ENCODE measurements around the gene EARS2. TPM values are rescaled to one million over a fixed set of nuclear protein-coding genes. Genes with fewer than 3 reads are reported as not detected.
"Not testable (repeated sequence)": the region's sequence is repeated elsewhere in the genome, so short reads cannot be mapped to it uniquely, and the experiment has no call there.

EARS2 gene
- polyA plus RNA-seq, 2 donors = 12.1 to 12.8 TPM

GRCh38 chr16:23520500-23520899, 36.6 kb downstream of the EARS2 start:
- Histone ChIP-seq H3K27me3 (ENCODE audit: control insufficient read depth in 1 of 2, insufficient read depth in 2 of 2, low read length in 2 of 2) (no peaks in the 10 kb centered on the region), H3K9me3 (ENCODE audit: control insufficient read depth in 2 of 2, insufficient read depth in 1 of 2, low read depth in 1 of 2, low read length in 1 of 2) (no peaks in the 10 kb centered on the region), H3K4me1 (ENCODE audit: control insufficient read depth in 2 of 2, insufficient read depth in 2 of 2, low read length in 1 of 2) (no peaks in the 10 kb centered on the region), H3K36me3 (ENCODE audit: control insufficient read depth in 2 of 2, insufficient read depth in 2 of 2, low read length in 1 of 2) (peaks cover 6 to 16% of the 10 kb centered on the region in 2 donors), H3K4me3 (ENCODE audit: low read depth in 1 of 2, low read length in 2 of 2) (no peak overlapping the region), H3K27ac (ENCODE audit: low read depth in 2 of 2, low read length in 1 of 2) (no peak overlapping the region)
- WGBS, 2 donors = 84 to 91% methylated on average over 4 of the region's 4 CpGs

GRCh38 chr16:23519282-23519681, 37.9 kb downstream of the EARS2 start:
- Histone ChIP-seq H3K9me3 (ENCODE audit: control insufficient read depth in 2 of 2, insufficient read depth in 1 of 2, low read depth in 1 of 2, low read length in 1 of 2) (no peaks in the 10 kb centered on the region), H3K27me3 (ENCODE audit: control insufficient read depth in 1 of 2, insufficient read depth in 2 of 2, low read length in 2 of 2) (no peaks in the 10 kb centered on the region), H3K36me3 (ENCODE audit: control insufficient read depth in 2 of 2, insufficient read depth in 2 of 2, low read length in 1 of 2) (peaks cover 6 to 10% of the 10 kb centered on the region in 2 donors), H3K4me3 (ENCODE audit: low read depth in 1 of 2, low read length in 2 of 2) (no peak overlapping the region), H3K27ac (ENCODE audit: low read depth in 2 of 2, low read length in 1 of 2) (no peak overlapping the region), H3K4me1 (ENCODE audit: control insufficient read depth in 2 of 2, insufficient read depth in 2 of 2, low read length in 1 of 2) (no peaks in the 10 kb centered on the region)
- WGBS, 2 donors = 95 to 96% methylated on average over 5 of the region's 5 CpGs

GRCh38 chr16:23518435-23518891, 38.7 kb downstream of the EARS2 start:
- Histone ChIP-seq H3K27ac (ENCODE audit: low read depth in 2 of 2, low read length in 1 of 2) (no peak overlapping the region), H3K27me3 (ENCODE audit: control insufficient read depth in 1 of 2, insufficient read depth in 2 of 2, low read length in 2 of 2) (no peaks in the 10 kb centered on the region), H3K4me1 (ENCODE audit: control insufficient read depth in 2 of 2, insufficient read depth in 2 of 2, low read length in 1 of 2) (no peaks in the 10 kb centered on the region), H3K36me3 (ENCODE audit: control insufficient read depth in 2 of 2, insufficient read depth in 2 of 2, low read length in 1 of 2) (peaks cover 6% of the 10 kb centered on the region in 2 donors), H3K9me3 (ENCODE audit: control insufficient read depth in 2 of 2, insufficient read depth in 1 of 2, low read depth in 1 of 2, low read length in 1 of 2) (no peaks in the 10 kb centered on the region), H3K4me3 (ENCODE audit: low read depth in 1 of 2, low read length in 2 of 2) (no peak overlapping the region)
- 57 to 69% methylated on average over 3 of the region's 3 CpGs for WGBS, 2 donors

GRCh38 chr16:23516366-23517137, 40.6 kb downstream of the EARS2 start:
- Histone ChIP-seq H3K36me3 (ENCODE audit: control insufficient read depth in 2 of 2, insufficient read depth in 2 of 2, low read length in 1 of 2) (peaks cover 0 to 3% of the 10 kb centered on the region in 2 donors), H3K4me3 (ENCODE audit: low read depth in 1 of 2, low read length in 2 of 2) (no peak overlapping the region), H3K27me3 (ENCODE audit: control insufficient read depth in 1 of 2, insufficient read depth in 2 of 2, low read length in 2 of 2) (no peaks in the 10 kb centered on the region), H3K4me1 (ENCODE audit: control insufficient read depth in 2 of 2, insufficient read depth in 2 of 2, low read length in 1 of 2) (no peaks in the 10 kb centered on the region), H3K27ac (ENCODE audit: low read depth in 2 of 2, low read length in 1 of 2) (no peak overlapping the region), H3K9me3 (ENCODE audit: control insufficient read depth in 2 of 2, insufficient read depth in 1 of 2, low read depth in 1 of 2, low read length in 1 of 2) (no peaks in the 10 kb centered on the region)
- WGBS, 2 donors = 81 to 86% methylated on average over 4 of the region's 4 CpGs

GRCh38 chr16:23515881-23516280, 41.3 kb downstream of the EARS2 start:
- Histone ChIP-seq H3K9me3 (ENCODE audit: control insufficient read depth in 2 of 2, insufficient read depth in 1 of 2, low read depth in 1 of 2, low read length in 1 of 2) (no peaks in the 10 kb centered on the region), H3K4me1 (ENCODE audit: control insufficient read depth in 2 of 2, insufficient read depth in 2 of 2, low read length in 1 of 2) (peaks cover 0 to under 1% of the 10 kb centered on the region in 2 donors), H3K4me3 (ENCODE audit: low read depth in 1 of 2, low read length in 2 of 2) (no peak overlapping the region), H3K27me3 (ENCODE audit: control insufficient read depth in 1 of 2, insufficient read depth in 2 of 2, low read length in 2 of 2) (no peaks in the 10 kb centered on the region), H3K27ac (ENCODE audit: low read depth in 2 of 2, low read length in 1 of 2) (no peak overlapping the region), H3K36me3 (ENCODE audit: control insufficient read depth in 2 of 2, insufficient read depth in 2 of 2, low read length in 1 of 2) (peaks cover 0 to 3% of the 10 kb centered on the region in 2 donors)
- WGBS, 2 donors = 96 to 97% methylated on average over 5 of the region's 5 CpGs

DNA sequence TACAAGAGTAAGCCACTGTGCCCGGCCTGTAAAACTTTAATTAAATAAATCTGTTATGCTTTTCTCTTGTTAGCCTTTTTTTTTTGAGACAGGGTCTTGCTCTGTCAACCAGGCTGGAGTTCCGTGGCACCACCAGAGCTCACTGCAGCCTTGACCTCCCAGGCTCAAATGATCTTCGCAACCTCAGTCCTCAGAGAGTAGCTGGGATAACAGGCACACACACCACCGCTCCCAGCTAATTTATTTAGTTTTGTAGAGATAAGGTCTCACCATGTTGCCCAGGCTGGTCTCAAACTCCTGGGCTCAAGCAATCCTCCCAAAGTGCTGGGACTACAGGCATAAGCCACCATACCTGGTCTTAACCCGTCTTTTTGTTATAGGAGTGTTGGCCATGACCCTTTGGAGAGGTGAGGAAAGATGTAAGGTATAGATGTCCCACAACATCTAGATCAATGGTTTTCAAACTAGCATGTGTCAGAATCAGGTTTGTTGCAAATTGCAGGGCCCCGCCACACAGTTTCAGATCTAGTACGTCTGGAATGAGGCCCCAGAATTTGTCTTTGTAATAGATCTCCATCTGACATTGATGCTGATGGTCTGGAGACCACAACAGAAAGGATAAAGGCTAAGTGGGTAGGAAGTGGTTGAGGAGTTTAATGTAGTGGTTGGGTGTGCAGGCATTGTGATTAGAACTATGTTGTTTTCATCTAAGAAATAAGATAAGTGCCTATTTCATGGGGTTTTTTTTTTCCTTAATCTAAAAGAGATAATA, 42.6 kb downstream of the EARS2 start:
- H3K27me3 ChIP-seq (ENCODE audit: control insufficient read depth in 1 of 2, insufficient read depth in 2 of 2, low read length in 2 of 2) = no peaks in the 10 kb centered on the region
- H3K27ac ChIP-seq (ENCODE audit: low read depth in 2 of 2, low read length in 1 of 2) = no peak overlapping the region
- H3K4me3 ChIP-seq (ENCODE audit: low read depth in 1 of 2, low read length in 2 of 2) = no peak overlapping the region
- peaks cover 0 to 3% of the 10 kb centered on the region in 2 donors for H3K4me1 ChIP-seq (ENCODE audit: control insufficient read depth in 2 of 2, insufficient read depth in 2 of 2, low read length in 1 of 2)
- WGBS, 2 donors = 80 to 82% methylated on average over 7 of the region's 7 CpGs
- no peaks in the 10 kb centered on the region for H3K9me3 ChIP-seq (ENCODE audit: control insufficient read depth in 2 of 2, insufficient read depth in 1 of 2, low read depth in 1 of 2, low read length in 1 of 2)
- peaks cover 0 to 3% of the 10 kb centered on the region in 2 donors for H3K36me3 ChIP-seq (ENCODE audit: control insufficient read depth in 2 of 2, insufficient read depth in 2 of 2, low read length in 1 of 2)

- Histone ChIP-seq H3K27me3 (ENCODE audit: control insufficient read depth in 1 of 2, insufficient read depth in 2 of 2, low read length in 2 of 2) (no peaks in the 10 kb centered on the region), H3K27ac (ENCODE audit: low read depth in 2 of 2, low read length in 1 of 2) (no peak overlapping the region), H3K4me1 (ENCODE audit: control insufficient read depth in 2 of 2, insufficient read depth in 2 of 2, low read length in 1 of 2) (peaks cover 0 to 11% of the 10 kb centered on the region in 2 donors), H3K4me3 (ENCODE audit: low read depth in 1 of 2, low read length in 2 of 2) (no peak overlapping the region), H3K9me3 (ENCODE audit: control insufficient read depth in 2 of 2, insufficient read depth in 1 of 2, low read depth in 1 of 2, low read length in 1 of 2) (no peaks in the 10 kb centered on the region), H3K36me3 (ENCODE audit: control insufficient read depth in 2 of 2, insufficient read depth in 2 of 2, low read length in 1 of 2) (no peaks in the 10 kb centered on the region)
- WGBS, 2 donors = 86 to 94% methylated on average over 4 of the region's 4 CpGs
These were observed 44.9 kb downstream of the EARS2 start for GRCh38 chr16:23512168-23512695.

- Histone ChIP-seq H3K9me3 (ENCODE audit: control insufficient read depth in 2 of 2, insufficient read depth in 1 of 2, low read depth in 1 of 2, low read length in 1 of 2) (no peaks in the 10 kb centered on the region), H3K4me1 (ENCODE audit: control insufficient read depth in 2 of 2, insufficient read depth in 2 of 2, low read length in 1 of 2) (peaks cover 0 to 11% of the 10 kb centered on the region in 2 donors), H3K27me3 (ENCODE audit: control insufficient read depth in 1 of 2, insufficient read depth in 2 of 2, low read length in 2 of 2) (no peaks in the 10 kb centered on the region), H3K36me3 (ENCODE audit: control insufficient read depth in 2 of 2, insufficient read depth in 2 of 2, low read length in 1 of 2) (no peaks in the 10 kb centered on the region), H3K27ac (ENCODE audit: low read depth in 2 of 2, low read length in 1 of 2) (no peak overlapping the region), H3K4me3 (ENCODE audit: low read depth in 1 of 2, low read length in 2 of 2) (no peak overlapping the region)
- WGBS, 2 donors = 82 to 94% methylated on average over 7 of the region's 7 CpGs
These were observed 45.4 kb downstream of the EARS2 start for GRCh38 chr16:23511731-23512130.

- Histone ChIP-seq H3K4me3 (ENCODE audit: low read depth in 1 of 2, low read length in 2 of 2) (peak overlapping the region; percentile 76 to 90), H3K4me1 (ENCODE audit: control insufficient read depth in 2 of 2, insufficient read depth in 2 of 2, low read length in 1 of 2) (peaks cover 0 to 14% of the 10 kb centered on the region in 2 donors)
- H3K27me3 ChIP-seq (ENCODE audit: control insufficient read depth in 1 of 2, insufficient read depth in 2 of 2, low read length in 2 of 2); H3K27ac ChIP-seq (ENCODE audit: low read depth in 2 of 2, low read length in 1 of 2); H3K36me3 ChIP-seq (ENCODE audit: control insufficient read depth in 2 of 2, insufficient read depth in 2 of 2, low read length in 1 of 2); H3K9me3 ChIP-seq (ENCODE audit: control insufficient read depth in 2 of 2, insufficient read depth in 1 of 2, low read depth in 1 of 2, low read length in 1 of 2): not testable (repeated sequence)
- WGBS, 2 donors = 72 to 78% methylated on average over 10 of the region's 10 CpGs
These were observed 46.3 kb downstream of the EARS2 start for GRCh38 chr16:23510915-23511270.

All from esophagus (tissue), 2 donors.